ENCODE measurements around the gene PRKCA. TPM values are rescaled to one million over a fixed set of nuclear protein-coding genes. Genes with fewer than 3 reads are reported as not detected.

Gene PRKCA
- total and polyA plus RNA-seq, 10 of the 15 experiments (the other 5 are each of a cell fraction or from before 2014, with no cell fraction given) = 0.11 to 14.6 (median 0.72) TPM

GRCh38 chr17:66414561-66415175 lies 112.3 kb downstream of the PRKCA start:
- DNase-seq (ENCODE audit: low read depth, low spot score) = no peak
- H3K27me3 ChIP-seq (replicated peaks in 1 of 2; ENCODE audit: control insufficient read depth in 2 of 2, insufficient read depth in 2 of 2, low read length in 1 of 2) = no peaks in the 10 kb centered on the region
- peak; percentile 70 for ATAC-seq
- FAIRE-seq = no peak
- H3K79me2 ChIP-seq (ENCODE audit: control insufficient read depth, insufficient read depth, low read length) = no peaks in the 10 kb centered on the region
- intact Hi-C loops (cut with micrococcal nuclease; ENCODE audit: unreplicated experiment) (no loop called here), in situ Hi-C loops (cut with MboI) (no loop called here)
- TF ChIP-seq BCLAF1 (IDR thresholded peaks at IDR 0.05) (no peak), FOS (IDR thresholded peaks at IDR 0.05; ENCODE audit: borderline replicate concordance, extremely low read depth, insufficient read length) (no peak), IKZF2 (IDR thresholded peaks at IDR 0.05) (no peak), NBN (IDR thresholded peaks at IDR 0.05) (no peak), CEBPZ (IDR thresholded peaks at IDR 0.05; ENCODE audit: low read depth, low read length) (no peak), ZSCAN29 (IDR thresholded peaks at IDR 0.05) (no peak), CEBPB (IDR thresholded peaks at IDR 0.05; ENCODE audit: borderline replicate concordance in 1 of 2, low read depth in 2 of 2, low read length in 2 of 2) (no peak), ZBTB33 (IDR thresholded peaks at IDR 0.05) (no peak), CHD2 (IDR thresholded peaks at IDR 0.05; ENCODE audit: borderline replicate concordance, low read depth, low read length) (no peak)
- no peaks in the 10 kb centered on the region; the same call in 1 of the 2 replicates for H4K20me1 ChIP-seq (ENCODE audit: control insufficient read depth, insufficient read depth)
- H3K9me3 ChIP-seq (replicated peaks; ENCODE audit: control insufficient read depth, insufficient read depth, low read length) = no peaks in the 10 kb centered on the region
- no peak overlapping the region for H3K4me3 ChIP-seq
- H3K4me1 ChIP-seq (ENCODE audit: control insufficient read depth, insufficient read depth, low read length) = no peaks in the 10 kb centered on the region
- BruUV-seq (replicated peaks) = no TSS peak
- SMC1A ChIA-PET (ENCODE audit: uncharacterized antibody, unreplicated experiment) = interaction anchor here (0.6 to 1.2 kb wide), 5 partner anchors 11 to 1077 kb away, joined by 3 to 4 read pairs (median 3); no protein-coding TSS in a partner anchor
- no peak overlapping the region for H3K27ac ChIP-seq (ENCODE audit: control insufficient read depth, insufficient read depth)
- no peaks in the 10 kb centered on the region for H3K36me3 ChIP-seq (ENCODE audit: control insufficient read depth in 2 of 2, insufficient read depth in 2 of 2, low read length in 1 of 2)
- POLR2A ChIA-PET = interaction anchor here (0.9 kb wide), 1 partner anchor 22 kb away, joined by 3 read pairs; no protein-coding TSS in a partner anchor
- H3K9ac ChIP-seq (ENCODE audit: control insufficient read depth, insufficient read depth, low read length) = no peak overlapping the region
- WGBS (ENCODE audit: insufficient coverage, insufficient replicate concordance, low lambda C conversion rate, missing lambda C conversion rate) = 25% methylated on average over 4 of the region's 4 CpGs
- CTCF ChIA-PET = interaction anchor here (1.1 to 1.4 kb wide), 5 partner anchors 11 to 159 kb away, joined by 3 to 6 read pairs (median 3); no protein-coding TSS in a partner anchor
- no peak overlapping the region for H2AFZ ChIP-seq (ENCODE audit: control insufficient read depth, low read depth, low read length)
- H3K4me2 ChIP-seq (ENCODE audit: control insufficient read depth, insufficient read depth) = no peak overlapping the region
- RAD21 ChIA-PET (ENCODE audit: unreplicated experiment) = no interaction called here

Measured in GM12878 (cell line).